HCT116 (cell line): Measurements from ENCODE around the gene PI4KA. TPM values are rescaled to one million over a fixed set of nuclear protein-coding genes. Genes with fewer than 3 reads are reported as not detected.

Experiments
- ATAC-seq: fragments of 200-7000 bp; cut with Tn5 transposase; 2 replicates; pipeline ENCODE4 v1.9.1; 2020; ENCODE audit warnings: mild to moderate bottlenecking, moderate library complexity
- BruUV-seq: library from RNA; stranded (reverse); fragments of 400-500 nt; replicated peaks from 2 replicates; lab custom pipeline; 2021; lab: Mats Ljungman, UMichigan
- CTCF ChIA-PET: fragments of 300-600 bp; sonication (Branson Sonifier 250); formaldehyde crosslinking; loops from one replicate; lab custom pipeline; 2021; ENCODE audit warnings: antibody characterized with exemption; lab: Charles Lee
- POLR2A ChIA-PET: fragments of 300-600, 350-600 bp; sonication (Branson Sonifier 250); formaldehyde crosslinking; loops from one replicate; lab custom pipeline; 2021; ENCODE audit warnings: antibody characterized with exemption; lab: Charles Lee
- RAD21 ChIA-PET, 2 experiments: fragments of 300-600 bp; sonication (Branson Sonifier 250); formaldehyde crosslinking; loops; one replicate each; lab custom pipeline; 2023; ENCODE audit warnings: low total read pairs in 2 of 2; ENCODE audit not compliant: uncharacterized antibody in 2 of 2, unreplicated experiment in 2 of 2, low non-redundant PET in 1 of 2; lab: Charles Lee
- DNase-seq: peaks from one replicate; pipeline ENCODE4 v3.0.0-alpha.2; 2010; ENCODE audit warnings: low read depth, low spot score
- H2AFZ ChIP-seq: fragments of 200-600 bp; shearing (Covaris generic), sonication (generic); 2 replicates; pipeline ENCODE4 v1.6.1; 2017; ENCODE audit warnings: low read depth, mixed run types, mixed read lengths, antibody characterized with exemption, low read length; ENCODE audit not compliant: poor library complexity, severe bottlenecking
- H3K27ac ChIP-seq: 2 replicates; pipeline ENCODE4 v1.5.1; 2012; ENCODE audit warnings: low read depth, low read length
- H3K27me3 ChIP-seq: fragments of 200-600 bp; sonication (generic); 2 replicates; pipeline ENCODE4 v1.6.1; 2016; ENCODE audit warnings: mixed run types, low read length, mixed read lengths; ENCODE audit not compliant: insufficient read depth
- H3K36me3 ChIP-seq, 2 experiments: fragments of 200-500 bp in 1 of 2; fragments of 200-600 bp in 1 of 2; sonication (Bioruptor generic) in 1 of 2; sonication (generic) in 1 of 2; 2 replicates each; pipeline versions ENCODE4 v1.5.1 to v1.6.1; 2014 to 2016; ENCODE audit warnings: low read length in 2 of 2, inconsistent platforms in 1 of 2, mixed read lengths in 1 of 2, mixed run types in 1 of 2; ENCODE audit not compliant: insufficient read depth in 2 of 2, control insufficient read depth in 1 of 2
- H3K4me1 ChIP-seq, 2 experiments: fragments of 200-600 bp in 1 of 2; sonication (generic) in 1 of 2; 2 replicates each; pipeline versions ENCODE4 v1.5.1 to v1.6.1; 2012 to 2017; ENCODE audit warnings: low read length in 2 of 2, inconsistent platforms in 1 of 2, mild to moderate bottlenecking in 1 of 2, mixed read lengths in 1 of 2, mixed run types in 1 of 2, moderate library complexity in 1 of 2; ENCODE audit not compliant: insufficient read depth in 2 of 2, control insufficient read depth in 1 of 2
- H3K4me2 ChIP-seq: fragments of 200-600 bp; sonication (generic); 2 replicates; pipeline ENCODE4 v1.6.1; 2017; ENCODE audit warnings: mixed run types, low read length, mixed read lengths
- H3K4me3 ChIP-seq, 2 experiments: fragments of 200-600 bp in 1 of 2; sonication (generic) in 1 of 2; replicated peaks in 1 of 2; 2 replicates each; pipeline ENCODE4 v1.5.1; 2011 to 2016; ENCODE audit warnings: low read length in 2 of 2, control low read depth in 1 of 2, low read depth in 1 of 2, mild to moderate bottlenecking in 1 of 2, mixed read lengths in 1 of 2, mixed run types in 1 of 2
- H3K79me2 ChIP-seq: fragments of 200-600 bp; sonication (generic); 2 replicates; pipeline ENCODE4 v1.6.1; 2017; ENCODE audit warnings: mild to moderate bottlenecking, mixed run types, low read length, moderate library complexity, mixed read lengths; ENCODE audit not compliant: insufficient read depth
- H3K9ac ChIP-seq: fragments of 200-600 bp; sonication (generic); 2 replicates; pipeline ENCODE4 v1.6.1; 2016; ENCODE audit warnings: low read length, mixed read lengths
- H3K9me2 ChIP-seq: fragments of 200-600 bp; sonication (generic), shearing (Covaris generic); 2 replicates; pipeline ENCODE4 v1.6.1; 2017; ENCODE audit warnings: mixed run types, mild to moderate bottlenecking, moderate library complexity; ENCODE audit not compliant: insufficient read depth
- H3K9me3 ChIP-seq, 2 experiments: fragments of 200-500 bp in 1 of 2; fragments of 200-600 bp in 1 of 2; sonication (Bioruptor generic) in 1 of 2; sonication (generic) in 1 of 2; 2 replicates each; pipeline ENCODE4 v1.6.1; 2014 to 2017; ENCODE audit warnings: low read length in 2 of 2, mixed read lengths in 2 of 2, inconsistent platforms in 1 of 2, low read depth in 1 of 2, mild to moderate bottlenecking in 1 of 2, mixed run types in 1 of 2, moderate library complexity in 1 of 2; ENCODE audit not compliant: control insufficient read depth in 1 of 2, insufficient read depth in 1 of 2
- H4K20me1 ChIP-seq: fragments of 200-600 bp; sonication (generic), shearing (Covaris generic); 2 replicates; pipeline ENCODE4 v1.6.1; 2017; ENCODE audit warnings: mixed run types, mild to moderate bottlenecking, moderate library complexity; ENCODE audit not compliant: insufficient read depth
- ATF3 ChIP-seq: IDR thresholded peaks from 2 replicates; pipeline ENCODE4 v1.6.1; 2012
- CBX3 ChIP-seq: IDR thresholded peaks from 2 replicates; pipeline ENCODE4 v1.6.1; 2012; ENCODE audit warnings: low read depth
- CTCF ChIP-seq, 3 experiments: fragments of 200-600 bp in 1 of 3; sonication (generic) in 1 of 3; IDR thresholded peaks in 2 of 3; conservative IDR thresholded peaks in 1 of 3; 2 replicates each; pipeline ENCODE4 v1.5.1; 2012 to 2017; ENCODE audit warnings: low read depth in 2 of 3, low read length in 2 of 3, antibody characterized with exemption in 1 of 3, borderline replicate concordance in 1 of 3, control low read depth in 1 of 3, mild to moderate bottlenecking in 1 of 3, mixed read lengths in 1 of 3, mixed run types in 1 of 3, moderate library complexity in 1 of 3; ENCODE audit not compliant: insufficient read depth in 1 of 3
- EGR1 ChIP-seq: IDR thresholded peaks from 2 replicates; pipeline ENCODE4 v1.6.1; 2012; ENCODE audit warnings: low read depth
- ELF1 ChIP-seq: IDR thresholded peaks from 2 replicates; pipeline ENCODE4 v1.6.1; 2012; ENCODE audit warnings: low read depth, borderline replicate concordance
- FOSL1 ChIP-seq: IDR thresholded peaks from 2 replicates; pipeline ENCODE4 v1.6.1; 2012; ENCODE audit warnings: low read depth
- POLR2A ChIP-seq: IDR thresholded peaks from 2 replicates; pipeline ENCODE4 v1.7.0; 2011; ENCODE audit warnings: borderline replicate concordance; ENCODE audit not compliant: insufficient read depth, insufficient read length; ENCODE audit errors: extremely low read depth
- RAD21 ChIP-seq: IDR thresholded peaks from 2 replicates; pipeline ENCODE4 v1.6.1; 2012; ENCODE audit warnings: low read depth, mild to moderate bottlenecking
- SIN3A ChIP-seq: IDR thresholded peaks from 2 replicates; pipeline ENCODE4 v1.6.1; 2012; ENCODE audit warnings: low read depth
- SP1 ChIP-seq: IDR thresholded peaks from 2 replicates; pipeline ENCODE4 v1.6.1; 2012; ENCODE audit warnings: low read depth
- TCF7L2 ChIP-seq: IDR thresholded peaks from 2 replicates; pipeline ENCODE4 v1.7.0; 2011; ENCODE audit warnings: borderline replicate concordance, inconsistent platforms; ENCODE audit not compliant: insufficient read depth, insufficient read length; ENCODE audit errors: extremely low read depth
- ZBTB33 ChIP-seq: IDR thresholded peaks from 2 replicates; pipeline ENCODE4 v1.6.1; 2011; ENCODE audit warnings: mild to moderate bottlenecking, low read length, moderate library complexity; ENCODE audit not compliant: insufficient replicate concordance; ENCODE audit errors: extremely low read depth
- ZFX ChIP-seq: fragments of 450-650 bp; IDR thresholded peaks from 2 replicates; pipeline ENCODE4 v1.6.1; 2017
- ZNF274 ChIP-seq: fragments of 200-500 bp; sonication (Bioruptor generic); IDR thresholded peaks from 2 replicates; pipeline ENCODE4 v1.6.1; 2014; ENCODE audit warnings: mild to moderate bottlenecking, low read depth, low read length, inconsistent platforms
- intact Hi-C: fragments of 100-400 bp; cut with micrococcal nuclease; formaldehyde crosslinking; loops from 2 replicates; pipeline ENCODE4 v1.10.0; 2022
- total RNA-seq: library from RNA; stranded (reverse); gene quantifications from one replicate; pipeline ENCODE4 v1.2.1, GENCODE V29; 2021; ENCODE audit not compliant: unreplicated experiment

PI4KA gene
- total RNA-seq, 1 experiment from 2014 or later, result 59.6 TPM

- no peak for TF ChIP-seq ZBTB33
Measured at GRCh38 chr22:20836987-20837823, 21.4 kb downstream of the PI4KA start (continued).

- TF ChIP-seq TCF7L2 (no peak), ZBTB33 (no peak), SP1 (no peak), SIN3A (no peak), ATF3 (no peak), CTCF (IDR thresholded peaks at IDR 0.05 in 2 of 3, conservative IDR thresholded peaks at IDR 0.05 in 1 of 3; ENCODE audit: borderline replicate concordance in 1 of 3, insufficient read depth in 1 of 3, low read depth in 2 of 3, low read length in 2 of 3) (no peak), ZFX (no peak), CBX3 (no peak), RAD21 (no peak), POLR2A (no peak), ELF1 (no peak), EGR1 (no peak), ZNF274 (no peak), FOSL1 (no peak)
- H3K9me2 ChIP-seq, result no peaks in the 10 kb centered on the region
- no peaks in the 10 kb centered on the region for H3K9me3 ChIP-seq
- intact Hi-C loops, result no loop called here
- no peak overlapping the region for H3K9ac ChIP-seq
- no peak overlapping the region for H3K4me3 ChIP-seq
- POLR2A ChIA-PET, result no interaction called here
- DNase-seq, result no peak
- no peak overlapping the region for H3K4me2 ChIP-seq
- H3K4me1 ChIP-seq, result no peaks in the 10 kb centered on the region
- H3K27me3 ChIP-seq, result no peaks in the 10 kb centered on the region
- CTCF ChIA-PET, result interaction anchor here (0.7 kb wide), 1 partner anchor 11 kb away, joined by 3 read pairs; no protein-coding TSS in a partner anchor
- peaks cover 0 to 5% of the 10 kb centered on the region in 2 experiments; a peak in 1 of 4 replicates for H3K36me3 ChIP-seq
- no TSS peak for BruUV-seq
- ATAC-seq, result no peak
- H3K79me2 ChIP-seq, result no peaks in the 10 kb centered on the region
- RAD21 ChIA-PET, result no interaction called here
- H3K27ac ChIP-seq, result no peak overlapping the region
- H2AFZ ChIP-seq, result no peak overlapping the region
- H4K20me1 ChIP-seq, result no peaks in the 10 kb centered on the region
Measured at GRCh38 chr22:20834725-20835124, 23.9 kb downstream of the PI4KA start.
